NCI-H1930 (cell line): ENCODE data around the gene PRDM7.
"Not testable (repeated sequence)": the region's sequence is repeated elsewhere in the genome, so short reads cannot be mapped to it uniquely, and the experiment has no call there.

Experiments
- DNase-seq, 2 experiments: peaks; one replicate each; lab custom pipeline; 2025; lab: John Stamatoyannopoulos, UW

The PRDM7 gene

GRCh38 chr16:90012991-90013745 lies 64.0 kb downstream of the PRDM7 start:
- DNase-seq = no peak

DNA sequence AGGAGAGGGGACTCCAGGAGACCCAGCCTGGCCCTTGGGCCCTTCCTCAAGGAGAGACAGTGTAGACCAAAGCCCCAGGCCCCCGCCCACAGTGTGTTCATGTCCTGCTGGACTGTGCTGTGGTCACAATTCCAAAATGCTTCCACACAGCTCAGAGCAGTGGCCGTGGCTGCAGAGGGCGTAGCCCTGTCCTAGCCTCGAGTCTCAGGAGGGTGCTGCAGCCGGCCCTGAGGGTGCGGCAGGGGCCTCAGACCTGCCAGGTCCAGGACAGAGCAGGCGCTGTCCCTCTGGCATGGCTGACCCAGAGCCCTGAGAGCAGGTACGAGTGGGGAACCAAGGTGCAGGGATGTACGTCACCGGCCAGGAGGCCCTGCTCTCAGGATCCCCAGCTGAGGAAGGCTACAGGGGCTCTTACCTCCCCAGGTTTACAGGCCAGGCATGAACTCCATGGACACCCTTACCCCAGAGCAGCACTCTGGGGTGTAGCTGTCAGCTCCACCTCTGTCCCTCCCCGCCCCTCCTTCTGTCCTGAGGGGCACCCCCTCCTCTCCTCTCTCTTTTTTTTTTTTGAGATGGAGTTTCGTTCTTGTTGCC lies 65.1 kb downstream of the PRDM7 start:
- no peak for DNase-seq

DNA sequence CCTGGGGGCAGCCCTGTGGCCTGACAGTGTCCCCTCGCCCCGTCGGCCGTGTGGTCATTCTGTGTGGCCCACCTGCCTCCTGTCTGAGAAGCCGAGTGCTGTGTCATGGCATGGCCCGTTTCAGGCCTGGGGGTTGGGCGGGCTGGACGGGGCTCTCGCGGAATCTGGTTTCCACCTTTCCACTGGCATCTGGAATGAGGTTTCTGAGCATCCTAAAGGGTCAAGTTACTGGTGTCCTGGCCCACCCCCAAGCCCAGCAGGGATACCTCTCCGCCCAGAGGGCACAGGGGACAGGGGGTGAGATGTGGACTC lies 65.7 kb downstream of the PRDM7 start:
- DNase-seq = no peak

DNA sequence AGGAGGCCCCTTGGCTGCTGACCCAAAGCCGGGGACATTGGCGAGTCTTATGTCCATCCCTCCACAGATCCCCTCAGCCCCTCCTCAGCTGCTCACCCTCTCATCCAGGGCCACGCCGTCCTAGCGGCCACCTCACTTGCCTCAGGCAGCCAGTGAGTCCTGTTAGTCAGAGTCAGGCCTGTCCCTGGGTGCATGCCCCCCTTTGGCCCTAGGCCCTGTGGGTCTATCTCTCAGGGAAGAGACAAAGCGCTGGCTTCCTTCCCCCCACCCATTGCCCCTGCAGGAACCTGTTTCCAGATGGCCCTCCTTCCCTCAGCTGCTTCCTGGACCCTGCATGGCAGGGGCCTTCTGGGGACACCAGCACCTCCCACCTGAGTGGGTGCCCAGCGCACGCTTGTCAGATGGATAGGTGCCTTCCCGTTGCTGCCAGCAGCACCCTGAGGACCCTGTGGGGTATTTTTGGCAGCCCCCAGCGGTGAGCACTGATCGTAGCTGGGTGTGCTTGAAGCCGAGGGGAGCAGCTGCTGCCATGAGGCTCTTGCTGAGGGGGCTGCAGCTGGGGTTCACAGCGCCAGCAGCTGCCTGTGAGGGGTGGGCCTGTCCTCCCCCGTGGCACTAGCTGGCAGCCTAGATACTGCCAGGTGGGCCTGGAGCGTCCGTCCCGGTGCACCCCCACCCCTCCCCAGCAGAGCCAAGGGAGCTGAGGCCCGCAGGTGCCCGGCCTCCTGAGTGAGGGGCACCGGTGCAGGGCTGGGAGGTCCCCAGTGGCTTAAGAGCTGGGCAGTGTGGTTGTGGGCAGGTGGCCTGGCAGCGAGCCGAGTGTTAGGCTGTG lies 66.2 kb downstream of the PRDM7 start:
- no peak for DNase-seq

GRCh38 chr16:90009172-90009899 lies 67.8 kb downstream of the PRDM7 start:
- no peak for DNase-seq

GRCh38 chr16:90008708-90009145 lies 68.4 kb downstream of the PRDM7 start:
- DNase-seq = no peak

GRCh38 chr16:90007635-90008234 lies 69.4 kb downstream of the PRDM7 start:
- DNase-seq = not testable (repeated sequence)

GRCh38 chr16:90007015-90007414 lies 70.1 kb downstream of the PRDM7 start:
- no peak for DNase-seq
